ENCODE data around the gene UTP25.
"Not testable (repeated sequence)": the region's sequence is repeated elsewhere in the genome, so short reads cannot be mapped to it uniquely, and the experiment has no call there.

Gene UTP25

DNA sequence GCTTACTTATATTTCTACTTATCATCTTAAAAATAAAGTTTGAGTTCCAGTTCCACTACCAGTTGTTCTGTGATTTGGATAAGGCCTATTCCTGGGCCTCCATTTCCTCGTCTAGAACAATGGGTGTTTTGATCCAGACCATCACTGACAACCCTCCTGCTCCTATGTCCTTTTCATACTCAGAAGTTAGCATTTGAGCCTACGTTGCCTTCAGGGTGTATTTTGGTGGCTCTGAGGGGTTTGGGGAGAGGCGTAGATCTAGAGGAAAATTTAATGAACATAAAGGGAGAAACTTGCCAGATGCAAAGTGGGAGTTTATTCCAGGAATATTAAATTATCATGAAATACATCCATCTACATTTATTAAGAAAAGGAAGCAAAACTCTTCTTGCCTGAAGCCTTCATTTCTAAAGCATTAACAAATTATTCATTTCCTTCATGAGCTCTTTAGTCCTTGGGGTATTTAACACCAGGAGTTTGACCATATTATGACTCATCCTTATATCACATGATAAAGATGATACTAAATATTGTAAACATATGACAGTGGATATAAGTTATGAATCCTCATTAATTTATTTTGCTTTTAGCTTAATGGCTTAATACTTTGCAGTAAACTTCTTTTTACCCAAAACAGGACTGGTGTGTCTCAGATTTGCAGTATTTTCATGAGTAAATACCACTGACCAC lies 63.0 kb downstream of the UTP25 start:
- Histone ChIP-seq H3K27me3 (ENCODE audit: insufficient read depth, low read length, poor library complexity) (no peaks in the 10 kb centered on the region), H3K27ac (ENCODE audit: low read depth, low read length) (no peak overlapping the region), H3K9ac (ENCODE audit: low read length) (no peak overlapping the region), H3K56ac (ENCODE audit: low read length) (no peak overlapping the region), H3K4ac (ENCODE audit: low read depth, low read length) (no peak overlapping the region), H2AK5ac (ENCODE audit: low read length) (no peak overlapping the region), H3K79me2 (ENCODE audit: control insufficient read depth, insufficient read depth, low read length) (no peaks in the 10 kb centered on the region), H2BK5ac (ENCODE audit: low read length) (no peak overlapping the region), H3K18ac (ENCODE audit: low read length) (no peak overlapping the region), H3K36me3 (ENCODE audit: control insufficient read depth, insufficient read depth, low read length) (no peaks in the 10 kb centered on the region), H3K79me1 (ENCODE audit: low read length) (no peaks in the 10 kb centered on the region), H3K23ac (ENCODE audit: low read length) (no peak overlapping the region), H4K5ac (ENCODE audit: low read length) (no peak overlapping the region), H3K4me1 (ENCODE audit: control insufficient read depth, low read depth, low read length) (no peaks in the 10 kb centered on the region), H2BK120ac (ENCODE audit: low read depth, low read length) (no peak overlapping the region), H3K4me3 (ENCODE audit: low read length) (no peak overlapping the region), H4K8ac (ENCODE audit: low read depth, low read length) (no peak overlapping the region), H3K4me2 (ENCODE audit: low read length) (no peak overlapping the region), H2BK15ac (replicated peaks; ENCODE audit: low read depth) (no peak overlapping the region)
- no CpG with 5 or more reads among the region's 3 CpGs for WGBS (ENCODE audit: extremely low coverage, insufficient coverage, low lambda C conversion rate)
- no peak for DNase-seq

DNA sequence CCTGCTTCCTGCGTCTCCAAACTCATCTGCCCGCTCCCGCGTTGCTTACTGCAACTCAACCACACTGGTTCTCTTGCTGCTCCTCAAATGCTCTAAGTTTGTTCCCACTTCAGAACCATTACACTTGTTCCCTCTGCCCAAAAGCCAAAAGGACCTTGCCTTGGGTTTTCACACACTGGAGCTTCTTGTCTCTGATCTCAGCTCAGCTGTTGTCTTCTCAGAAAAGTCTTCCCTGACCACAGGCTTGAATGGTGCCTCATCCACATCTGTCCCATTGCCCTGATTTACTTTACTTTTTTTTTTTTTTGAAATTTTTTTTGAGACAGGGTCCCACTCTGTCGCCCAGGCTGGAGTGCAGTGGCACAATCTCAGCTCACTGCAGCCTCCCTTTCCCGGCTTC lies 66.0 kb downstream of the UTP25 start:
- no peak overlapping the region for H3K23ac ChIP-seq (ENCODE audit: low read length)
- H3K4me2 ChIP-seq (ENCODE audit: low read length) = no peak overlapping the region
- no peaks in the 10 kb centered on the region for H3K4me1 ChIP-seq (ENCODE audit: control insufficient read depth, low read depth, low read length)
- H3K27me3 ChIP-seq (ENCODE audit: insufficient read depth, low read length, poor library complexity) = no peaks in the 10 kb centered on the region
- no CpG with 5 or more reads among the region's 6 CpGs for WGBS (ENCODE audit: extremely low coverage, insufficient coverage, low lambda C conversion rate)
- H3K27ac ChIP-seq (ENCODE audit: low read depth, low read length) = no peak overlapping the region
- H4K8ac ChIP-seq (ENCODE audit: low read depth, low read length) = no peak overlapping the region
- H3K36me3 ChIP-seq (ENCODE audit: control insufficient read depth, insufficient read depth, low read length) = no peaks in the 10 kb centered on the region
- no peaks in the 10 kb centered on the region for H3K79me2 ChIP-seq (ENCODE audit: control insufficient read depth, insufficient read depth, low read length)
- no peak overlapping the region for H2BK120ac ChIP-seq (ENCODE audit: low read depth, low read length)
- no peak overlapping the region for H3K18ac ChIP-seq (ENCODE audit: low read length)
- no peaks in the 10 kb centered on the region for H3K79me1 ChIP-seq (ENCODE audit: low read length)
- no peak overlapping the region for H2AK5ac ChIP-seq (ENCODE audit: low read length)
- DNase-seq = no peak
- H3K4me3 ChIP-seq (ENCODE audit: low read length) = no peak overlapping the region
- H3K9ac ChIP-seq (ENCODE audit: low read length) = no peak overlapping the region
- H4K5ac ChIP-seq (ENCODE audit: low read length) = no peak overlapping the region
- H2BK15ac ChIP-seq (replicated peaks; ENCODE audit: low read depth) = no peak overlapping the region
- no peak overlapping the region for H3K4ac ChIP-seq (ENCODE audit: low read depth, low read length)
- no peak overlapping the region for H2BK5ac ChIP-seq (ENCODE audit: low read length)
- no peak overlapping the region for H3K56ac ChIP-seq (ENCODE audit: low read length)

DNA sequence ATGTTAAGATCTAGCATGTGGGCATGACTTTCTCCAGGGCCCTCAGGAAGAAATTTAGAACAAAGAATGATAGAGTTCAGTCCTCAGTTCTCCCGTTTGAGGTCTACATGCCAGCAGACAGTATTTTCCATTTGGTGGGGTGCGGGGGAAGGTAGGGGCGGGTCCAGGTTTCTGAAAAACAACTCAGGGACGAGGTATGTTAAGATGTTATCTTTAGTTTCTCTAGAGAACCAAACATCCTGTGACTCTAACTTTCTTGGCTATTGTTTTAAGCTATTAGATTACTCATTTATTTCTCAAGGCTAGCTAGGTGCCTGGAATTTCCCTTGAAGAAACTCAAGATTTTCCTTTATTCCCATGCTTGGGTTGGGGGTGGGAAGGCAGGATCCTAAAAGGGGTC lies 67.9 kb downstream of the UTP25 start:
- Histone ChIP-seq H2BK120ac (ENCODE audit: low read depth, low read length) (no peak overlapping the region), H3K79me2 (ENCODE audit: control insufficient read depth, insufficient read depth, low read length) (no peaks in the 10 kb centered on the region), H3K4me3 (ENCODE audit: low read length) (no peak overlapping the region), H3K4me2 (ENCODE audit: low read length) (no peak overlapping the region), H3K4ac (ENCODE audit: low read depth, low read length) (no peak overlapping the region), H3K4me1 (ENCODE audit: control insufficient read depth, low read depth, low read length) (no peaks in the 10 kb centered on the region), H3K79me1 (ENCODE audit: low read length) (no peaks in the 10 kb centered on the region), H4K8ac (ENCODE audit: low read depth, low read length) (no peak overlapping the region), H3K27me3 (ENCODE audit: insufficient read depth, low read length, poor library complexity) (no peaks in the 10 kb centered on the region), H3K23ac (ENCODE audit: low read length) (no peak overlapping the region), H3K27ac (ENCODE audit: low read depth, low read length) (no peak overlapping the region), H3K18ac (ENCODE audit: low read length) (no peak overlapping the region), H3K36me3 (ENCODE audit: control insufficient read depth, insufficient read depth, low read length) (no peaks in the 10 kb centered on the region), H3K9ac (ENCODE audit: low read length) (no peak overlapping the region), H2BK15ac (replicated peaks; ENCODE audit: low read depth) (no peak overlapping the region), H4K5ac (ENCODE audit: low read length) (no peak overlapping the region), H2AK5ac (ENCODE audit: low read length) (no peak overlapping the region), H3K56ac (ENCODE audit: low read length) (no peak overlapping the region), H2BK5ac (ENCODE audit: low read length) (no peak overlapping the region)
- WGBS (ENCODE audit: extremely low coverage, insufficient coverage, low lambda C conversion rate) = no CpG with 5 or more reads among the region's 4 CpGs
- peak; percentile 65 for DNase-seq

- no CpG with 5 or more reads among the region's 4 CpGs for WGBS (ENCODE audit: extremely low coverage, insufficient coverage, low lambda C conversion rate)
Observed at GRCh38 chr1:209896346-209896745, 68.6 kb downstream of the UTP25 start.

DNA sequence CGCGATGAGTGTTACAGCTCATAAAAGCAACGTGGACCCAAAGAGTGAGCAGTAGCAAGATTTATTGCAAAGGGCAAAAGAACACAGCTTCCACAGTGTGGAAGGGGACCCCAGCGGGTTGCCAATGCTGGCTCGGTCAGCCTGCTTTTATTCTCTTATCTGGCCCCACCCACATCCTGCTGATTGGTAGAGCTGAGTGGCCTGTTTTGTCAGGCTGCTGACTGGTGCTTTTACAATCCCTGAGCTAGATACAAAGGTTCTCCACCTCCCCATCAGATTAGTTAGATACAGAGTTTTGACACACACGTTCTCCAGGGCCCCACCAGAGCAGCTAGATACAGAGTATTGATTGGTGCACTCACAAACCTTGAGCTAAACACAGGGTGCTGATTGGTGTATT lies 70.5 kb downstream of the UTP25 start:
- H3K27me3 ChIP-seq (ENCODE audit: insufficient read depth, low read length, poor library complexity); H3K4ac ChIP-seq (ENCODE audit: low read depth, low read length); H2AK5ac ChIP-seq (ENCODE audit: low read length); H3K56ac ChIP-seq (ENCODE audit: low read length); DNase-seq; H4K8ac ChIP-seq (ENCODE audit: low read depth, low read length); H3K79me2 ChIP-seq (ENCODE audit: control insufficient read depth, insufficient read depth, low read length); H2BK15ac ChIP-seq (replicated peaks; ENCODE audit: low read depth); H4K5ac ChIP-seq (ENCODE audit: low read length); H3K36me3 ChIP-seq (ENCODE audit: control insufficient read depth, insufficient read depth, low read length); H3K4me1 ChIP-seq (ENCODE audit: control insufficient read depth, low read depth, low read length); H3K4me2 ChIP-seq (ENCODE audit: low read length); H3K9ac ChIP-seq (ENCODE audit: low read length); H2BK120ac ChIP-seq (ENCODE audit: low read depth, low read length); H3K79me1 ChIP-seq (ENCODE audit: low read length); H2BK5ac ChIP-seq (ENCODE audit: low read length); H3K18ac ChIP-seq (ENCODE audit: low read length); H3K23ac ChIP-seq (ENCODE audit: low read length); H3K4me3 ChIP-seq (ENCODE audit: low read length); H3K27ac ChIP-seq (ENCODE audit: low read depth, low read length): not testable (repeated sequence)
- no CpG with 5 or more reads among the region's 6 CpGs for WGBS (ENCODE audit: extremely low coverage, insufficient coverage, low lambda C conversion rate)

More at GRCh38 chr1:209896346-209896745, 68.6 kb downstream of the UTP25 start:
- Histone ChIP-seq H3K4me1 (ENCODE audit: control insufficient read depth, low read depth, low read length) (no peaks in the 10 kb centered on the region), H3K4me2 (ENCODE audit: low read length) (no peak overlapping the region), H3K9ac (ENCODE audit: low read length) (no peak overlapping the region), H2AK5ac (ENCODE audit: low read length) (no peak overlapping the region), H2BK120ac (ENCODE audit: low read depth, low read length) (no peak overlapping the region), H3K23ac (ENCODE audit: low read length) (no peak overlapping the region), H2BK5ac (ENCODE audit: low read length) (no peak overlapping the region), H3K36me3 (ENCODE audit: control insufficient read depth, insufficient read depth, low read length) (no peaks in the 10 kb centered on the region), H2BK15ac (replicated peaks; ENCODE audit: low read depth) (no peak overlapping the region), H3K27ac (ENCODE audit: low read depth, low read length) (no peak overlapping the region), H3K79me1 (ENCODE audit: low read length) (no peaks in the 10 kb centered on the region), H3K4me3 (ENCODE audit: low read length) (no peak overlapping the region), H4K5ac (ENCODE audit: low read length) (no peak overlapping the region), H3K79me2 (ENCODE audit: control insufficient read depth, insufficient read depth, low read length) (no peaks in the 10 kb centered on the region), H3K27me3 (ENCODE audit: insufficient read depth, low read length, poor library complexity) (no peaks in the 10 kb centered on the region), H3K18ac (ENCODE audit: low read length) (no peak overlapping the region), H3K56ac (ENCODE audit: low read length) (no peak overlapping the region), H3K4ac (ENCODE audit: low read depth, low read length) (no peak overlapping the region), H4K8ac (ENCODE audit: low read depth, low read length) (no peak overlapping the region)
- DNase-seq = no peak

DNA sequence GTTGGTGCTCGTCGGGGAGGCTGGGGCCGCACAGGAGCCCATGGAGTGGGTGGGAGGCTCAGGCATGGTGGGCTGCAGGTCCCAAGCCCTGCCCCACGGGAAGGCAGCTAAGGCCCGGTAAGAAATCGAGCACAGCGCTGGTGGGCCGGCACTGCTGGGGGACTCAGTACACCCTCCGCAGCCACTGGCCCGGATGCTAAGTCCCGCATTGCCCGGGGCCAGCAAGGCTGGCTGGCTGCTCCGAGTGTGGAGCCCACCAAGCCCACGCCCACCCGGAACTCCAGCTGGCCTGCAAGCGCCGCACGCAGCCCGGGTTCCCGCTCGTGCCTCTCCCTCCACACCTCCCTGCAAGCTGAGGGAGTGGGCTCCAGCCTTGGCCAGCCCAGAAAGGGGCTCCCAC lies 71.1 kb downstream of the UTP25 start:
- not testable (repeated sequence) for H3K27me3 ChIP-seq (ENCODE audit: insufficient read depth, low read length, poor library complexity); H3K56ac ChIP-seq (ENCODE audit: low read length); H3K36me3 ChIP-seq (ENCODE audit: control insufficient read depth, insufficient read depth, low read length); H3K23ac ChIP-seq (ENCODE audit: low read length); H2BK120ac ChIP-seq (ENCODE audit: low read depth, low read length); H3K79me2 ChIP-seq (ENCODE audit: control insufficient read depth, insufficient read depth, low read length); H3K18ac ChIP-seq (ENCODE audit: low read length); H3K9ac ChIP-seq (ENCODE audit: low read length); H4K8ac ChIP-seq (ENCODE audit: low read depth, low read length); H3K4me1 ChIP-seq (ENCODE audit: control insufficient read depth, low read depth, low read length); H3K4ac ChIP-seq (ENCODE audit: low read depth, low read length); H2BK15ac ChIP-seq (replicated peaks; ENCODE audit: low read depth); H3K27ac ChIP-seq (ENCODE audit: low read depth, low read length); H4K5ac ChIP-seq (ENCODE audit: low read length); H2AK5ac ChIP-seq (ENCODE audit: low read length); H3K4me3 ChIP-seq (ENCODE audit: low read length); H3K79me1 ChIP-seq (ENCODE audit: low read length); H2BK5ac ChIP-seq (ENCODE audit: low read length); DNase-seq; H3K4me2 ChIP-seq (ENCODE audit: low read length)
- no CpG with 5 or more reads among the region's 21 CpGs for WGBS (ENCODE audit: extremely low coverage, insufficient coverage, low lambda C conversion rate)
